Stomach (tissue), 4 donors: ENCODE data around the gene NCF2.

Experiments used
- CTCF ChIP-seq, 7 experiments: fragments of 450-650 bp in 4 of 7; fragments of 200-600 bp in 3 of 7; sonication (generic) in 3 of 7; IDR thresholded peaks; one replicate each; pipeline ENCODE4 v1.5.1; 2016 to 2019; ENCODE audit warnings: antibody characterized with exemption in 7 of 7, control low read depth in 2 of 7, mild to moderate bottlenecking in 1 of 7
- POLR2A ChIP-seq, 4 donors: fragments of 450-650 bp; IDR thresholded peaks; one replicate each; pipeline ENCODE4 v1.6.1; 2016; ENCODE audit warnings: antibody characterized with exemption in 4 of 4, control low read depth in 2 of 4, mild to moderate bottlenecking in 1 of 4, moderate library complexity in 1 of 4
- POLR2AphosphoS5 ChIP-seq, 3 donors: sonication (generic); formaldehyde crosslinking; IDR thresholded peaks; one replicate each; pipeline ENCODE4 v1.6.1; 2016; ENCODE audit warnings: antibody characterized with exemption in 3 of 3

GRCh38 chr1:183622884-183623785 lies 32.9 kb upstream of the NCF2 start:
- peak in 5 of 7 experiments; percentile 35 to 60 (median 43) for TF ChIP-seq CTCF (IDR thresholded peaks at IDR 0.05)
- TF ChIP-seq POLR2A (IDR thresholded peaks at IDR 0.05) = no peak
- TF ChIP-seq POLR2AphosphoS5 (IDR thresholded peaks at IDR 0.05) = peak in 1 of 3 donors; percentile 43
